ENCODE data around the gene TRAF1. TPM values are rescaled to one million over a fixed set of nuclear protein-coding genes. Genes with fewer than 3 reads are reported as not detected.

TRAF1 gene
- total RNA-seq, 4 donors from 2014 or later = 5.7 to 7.8 (median 6.6) TPM

- H3K9me3 ChIP-seq = no peaks in the 10 kb centered on the region
- H3K4me1 ChIP-seq = no peaks in the 10 kb centered on the region
- DNase-seq = no peak
- no peaks in the 10 kb centered on the region for H3K36me3 ChIP-seq
- H3K27me3 ChIP-seq = no peaks in the 10 kb centered on the region
- no peak overlapping the region for H3K27ac ChIP-seq
- no peak overlapping the region for H3K4me3 ChIP-seq (replicated peaks in 1 of 3)
- intact Hi-C loops (cut with DNase I) = no loop called here
- TF ChIP-seq CTCF (IDR thresholded peaks at IDR 0.05) (no peak), POLR2A (IDR thresholded peaks at IDR 0.05) (no peak)
- WGBS, 2 donors = 88 to 92% methylated on average over 6 of the region's 6 CpGs
Measured at GRCh38 chr9:120853198-120853597, 73.4 kb downstream of the TRAF1 start.

Other genes with a start within 250 kb of the TRAF1 start
- gene MEGF9, start 212.3 kb downstream of the TRAF1 start, total RNA-seq = 100 to 1,000 TPM in 3 of 4 donors, 10 to 100 TPM in 1; 65.2 to 194 (median 138) TPM
- gene FBXW2, start 133.4 kb downstream of the TRAF1 start, total RNA-seq = 10 to 100 TPM; 46.9 to 54.8 (median 50.1) TPM
- gene PSMD5, start 83.9 kb downstream of the TRAF1 start, total RNA-seq = 10 to 100 TPM; 34.8 to 38.6 (median 36.5) TPM
- gene PHF19, start 49.6 kb downstream of the TRAF1 start, total RNA-seq = 10 to 100 TPM; 10.8 to 24.1 (median 13.1) TPM
- 1 to 10 TPM; 1.7 to 3.4 (median 2.8) TPM for gene C5, start 123.5 kb upstream of the TRAF1 start, total RNA-seq
- 10 to 100 TPM in 3 of 4 donors, 1 to 10 TPM in 1; 9.9 to 23.0 (median 15.4) TPM for gene CNTRL, start 148.2 kb upstream of the TRAF1 start, total RNA-seq